Stimulated activated CD4-positive, alpha-beta T cell treated with anti-CD3 and anti-CD28 coated beads, Interleukin-1b, Interleukin-23, amount 100 ng/mL, for 48 hours (primary cell): ENCODE data around the gene EPHA1.

Experiments used
- DNase-seq: peaks from one replicate; pipeline ENCODE4 v3.0.0-alpha.2; 2020

EPHA1 gene

GRCh38 chr7:143387156-143387975, 21.3 kb downstream of the EPHA1 start:
- DNase-seq = no peak

- DNase-seq = no peak
These were observed 22.5 kb downstream of the EPHA1 start for GRCh38 chr7:143385891-143386781.

- DNase-seq = no peak
These were observed 23.7 kb downstream of the EPHA1 start for GRCh38 chr7:143384661-143385631.

- DNase-seq = no peak
These were observed 24.5 kb downstream of the EPHA1 start for GRCh38 chr7:143384148-143384547.

GRCh38 chr7:143383642-143383957, 25.1 kb downstream of the EPHA1 start:
- no peak for DNase-seq

GRCh38 chr7:143382791-143383641, 25.6 kb downstream of the EPHA1 start:
- DNase-seq = no peak

- DNase-seq = no peak
These were observed 26.4 kb downstream of the EPHA1 start for GRCh38 chr7:143382126-143382790.

- DNase-seq = no peak
These were observed 27.1 kb downstream of the EPHA1 start for GRCh38 chr7:143381427-143382125.

- DNase-seq = peak; percentile 87
These were observed 27.8 kb downstream of the EPHA1 start, which contains the start of gene ZYX for GRCh38 chr7:143380646-143381426. TSS of gene ZYX (plus strand) at chr7:143381345. CDS start at chr7:143381572, 227 bp downstream.

- DNase-seq = peak; percentile 84
These were observed 28.4 kb downstream of the EPHA1 start for GRCh38 chr7:143380260-143380645.

GRCh38 chr7:143379611-143380259, 28.9 kb downstream of the EPHA1 start:
- DNase-seq = no peak

GRCh38 chr7:143376396-143376795, 32.3 kb downstream of the EPHA1 start:
- no peak for DNase-seq

GRCh38 chr7:143375298-143376034, 33.2 kb downstream of the EPHA1 start:
- DNase-seq = no peak

GRCh38 chr7:143374561-143374960, 34.1 kb downstream of the EPHA1 start:
- DNase-seq = no peak

- no peak for DNase-seq
These were observed 35.3 kb downstream of the EPHA1 start for GRCh38 chr7:143373255-143373794.

- DNase-seq = peak; percentile 67
These were observed 36.6 kb downstream of the EPHA1 start for GRCh38 chr7:143372070-143372469.

GRCh38 chr7:143369678-143370651, 38.7 kb downstream of the EPHA1 start:
- no peak for DNase-seq
